Measurements from ENCODE around the gene TSEN2. TPM values are rescaled to one million over a fixed set of nuclear protein-coding genes. Genes with fewer than 3 reads are reported as not detected.

Gene TSEN2
- total RNA-seq, 1 experiment from 2014 or later, result 22.0 TPM

- no peak within 1 kb of the TSS for H2BK5ac ChIP-seq (ENCODE audit: insufficient read length, low read length)
- H3T11ph ChIP-seq (ENCODE audit: low read length), result no peak within 1 kb of the TSS
- no peak within 1 kb of the TSS for H3K56ac ChIP-seq (ENCODE audit: insufficient read length, low read depth, low read length)
- H2BK20ac ChIP-seq (ENCODE audit: low read depth, low read length, poor library complexity, severe bottlenecking), result no peak within 1 kb of the TSS
- no peak within 1 kb of the TSS for H2BK12ac ChIP-seq (ENCODE audit: insufficient read length, low read depth, low read length)
- H3K27me3 Mint-ChIP-seq (ENCODE audit: low read depth), result peaks cover 9% of the 10 kb centered on the region
- H3K79me1 ChIP-seq (ENCODE audit: insufficient read depth, low read depth, low read length, poor library complexity, severe bottlenecking), result peaks cover 13% of the 10 kb centered on the region
- peak within 1 kb of the TSS; percentile 89 for H2AFZ ChIP-seq (ENCODE audit: low read length)
- peaks cover 33 to 34% of the 10 kb centered on the region in 2 experiments for H3K4me1 Mint-ChIP-seq
- no peaks in the 10 kb centered on the region for H3K27me3 ChIP-seq (ENCODE audit: insufficient read depth, low read length)
- DNase-seq, result peak; percentile 91
- no peak within 1 kb of the TSS for H4K8ac ChIP-seq (replicated peaks; ENCODE audit: insufficient read length, low read depth, low read length)
- H3K4me3 Mint-ChIP-seq, result peak within 1 kb of the TSS; percentile 84 to 87
- no peak within 1 kb of the TSS for H4K91ac ChIP-seq (ENCODE audit: insufficient read length, low read depth, low read length)
- no peaks in the 10 kb centered on the region for H4K20me1 ChIP-seq (ENCODE audit: control insufficient read depth, insufficient read depth, insufficient read length)
- H3K9ac ChIP-seq (ENCODE audit: extremely low read depth, insufficient read length, low read length), result peak within 1 kb of the TSS; percentile 76
- peak within 1 kb of the TSS; percentile 31 for H3K27ac ChIP-seq (ENCODE audit: insufficient read length, low read depth, low read length)
- no peak within 1 kb of the TSS for H3K23ac ChIP-seq (ENCODE audit: insufficient read length, low read depth, low read length)
- no peak within 1 kb of the TSS for H2BK120ac ChIP-seq (ENCODE audit: low read depth, low read length, poor library complexity, severe bottlenecking)
- peak within 1 kb of the TSS; percentile 88 to 94 (median 92) for H3K27ac Mint-ChIP-seq
- WGBS (ENCODE audit: extremely low coverage, insufficient read length, low lambda C conversion rate), result no CpG with 5 or more reads among the region's 77 CpGs
- H3K23me2 ChIP-seq (ENCODE audit: insufficient read length, low read depth, low read length, poor library complexity, severe bottlenecking), result peaks cover 12% of the 10 kb centered on the region
- H2BK15ac ChIP-seq (ENCODE audit: low read depth, low read length), result no peak within 1 kb of the TSS
- H3K9me3 ChIP-seq (ENCODE audit: control insufficient read depth, low read depth, low read length), result no peaks in the 10 kb centered on the region
- no peaks in the 10 kb centered on the region for H3K36me3 Mint-ChIP-seq (ENCODE audit: insufficient read depth in 1 of 3, low read depth in 3 of 3)
- peak within 1 kb of the TSS; percentile 96 for H3K4me2 ChIP-seq (ENCODE audit: insufficient read depth, insufficient read length, low read length)
- H3K14ac ChIP-seq (ENCODE audit: insufficient read depth, low read length), result peak within 1 kb of the TSS; percentile 88
- no peaks in the 10 kb centered on the region for H3K9me3 Mint-ChIP-seq
- H3K4ac ChIP-seq (ENCODE audit: low read depth, low read length), result no peak within 1 kb of the TSS
- TF ChIP-seq, protein P1, sequence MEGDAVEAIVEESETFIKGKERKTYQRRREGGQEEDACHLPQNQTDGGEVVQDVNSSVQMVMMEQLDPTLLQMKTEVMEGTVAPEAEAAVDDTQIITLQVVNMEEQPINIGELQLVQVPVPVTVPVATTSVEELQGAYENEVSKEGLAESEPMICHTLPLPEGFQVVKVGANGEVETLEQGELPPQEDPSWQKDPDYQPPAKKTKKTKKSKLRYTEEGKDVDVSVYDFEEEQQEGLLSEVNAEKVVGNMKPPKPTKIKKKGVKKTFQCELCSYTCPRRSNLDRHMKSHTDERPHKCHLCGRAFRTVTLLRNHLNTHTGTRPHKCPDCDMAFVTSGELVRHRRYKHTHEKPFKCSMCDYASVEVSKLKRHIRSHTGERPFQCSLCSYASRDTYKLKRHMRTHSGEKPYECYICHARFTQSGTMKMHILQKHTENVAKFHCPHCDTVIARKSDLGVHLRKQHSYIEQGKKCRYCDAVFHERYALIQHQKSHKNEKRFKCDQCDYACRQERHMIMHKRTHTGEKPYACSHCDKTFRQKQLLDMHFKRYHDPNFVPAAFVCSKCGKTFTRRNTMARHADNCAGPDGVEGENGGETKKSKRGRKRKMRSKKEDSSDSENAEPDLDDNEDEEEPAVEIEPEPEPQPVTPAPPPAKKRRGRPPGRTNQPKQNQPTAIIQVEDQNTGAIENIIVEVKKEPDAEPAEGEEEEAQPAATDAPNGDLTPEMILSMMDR (conservative IDR thresholded peaks at IDR 0.05), result no peak
- H3K4me1 ChIP-seq (ENCODE audit: insufficient read depth, low read length), result no peaks in the 10 kb centered on the region
- no peak within 1 kb of the TSS for H4K5ac ChIP-seq (ENCODE audit: insufficient read length, low read depth, low read length)
- peak within 1 kb of the TSS; percentile 82 for H3K18ac ChIP-seq (ENCODE audit: insufficient read length, low read depth, low read length)
- H2AK5ac ChIP-seq (ENCODE audit: insufficient read length, low read length), result no peak within 1 kb of the TSS
- H3K79me2 ChIP-seq (ENCODE audit: insufficient read depth, low read length), result peaks cover 33% of the 10 kb centered on the region; the same call in 1 of the 2 replicates
Observed at GRCh38 chr3:12556690-12557472, 72.6 kb downstream of the TSEN2 start, which contains the start of gene MKRN2. MKRN2 (plus strand) TSS chr3:12557087; CDS start chr3:12557151, 64 bp downstream.

Measured in H9 (cell line).